Measurements from ENCODE around the gene CORO2B.

CORO2B gene

GRCh38 chr15:68620721-68621527 lies 42.1 kb downstream of the CORO2B start:
- DNase-seq (ENCODE audit: low spot score) = no peak
- in situ Hi-C loops (cut with MboI; ENCODE audit: low sequenced_read_pairs, unreplicated experiment) = no loop called here
- TF ChIP-seq CTCF (IDR thresholded peaks at IDR 0.05; ENCODE audit: borderline replicate concordance, control extremely low read depth, extremely low read depth, insufficient read depth, missing control alignments) = no peak

- no peak for TF ChIP-seq CTCF (IDR thresholded peaks at IDR 0.05; ENCODE audit: borderline replicate concordance, control extremely low read depth, extremely low read depth, insufficient read depth, missing control alignments)
- no peak for DNase-seq (ENCODE audit: low spot score)
- in situ Hi-C loops (cut with MboI; ENCODE audit: low sequenced_read_pairs, unreplicated experiment) = no loop called here
These were observed 42.7 kb downstream of the CORO2B start for GRCh38 chr15:68621535-68621934.

- DNase-seq (ENCODE audit: low spot score) = no peak
- no peak for TF ChIP-seq CTCF (IDR thresholded peaks at IDR 0.05; ENCODE audit: borderline replicate concordance, control extremely low read depth, extremely low read depth, insufficient read depth, missing control alignments)
- in situ Hi-C loops (cut with MboI; ENCODE audit: low sequenced_read_pairs, unreplicated experiment) = no loop called here
These were observed 44.6 kb downstream of the CORO2B start for GRCh38 chr15:68623301-68623892.

- no peak for TF ChIP-seq CTCF (IDR thresholded peaks at IDR 0.05; ENCODE audit: borderline replicate concordance, control extremely low read depth, extremely low read depth, insufficient read depth, missing control alignments)
- no peak for DNase-seq (ENCODE audit: low spot score)
- in situ Hi-C loops (cut with MboI; ENCODE audit: low sequenced_read_pairs, unreplicated experiment) = no loop called here
These were observed 47.1 kb downstream of the CORO2B start for GRCh38 chr15:68625853-68626252.

GRCh38 chr15:68626283-68626682 lies 47.5 kb downstream of the CORO2B start:
- DNase-seq (ENCODE audit: low spot score) = no peak
- in situ Hi-C loops (cut with MboI; ENCODE audit: low sequenced_read_pairs, unreplicated experiment) = no loop called here

GRCh38 chr15:68626739-68627138 lies 47.9 kb downstream of the CORO2B start:
- in situ Hi-C loops (cut with MboI; ENCODE audit: low sequenced_read_pairs, unreplicated experiment) = no loop called here
- DNase-seq (ENCODE audit: low spot score) = no peak
- TF ChIP-seq CTCF (IDR thresholded peaks at IDR 0.05; ENCODE audit: borderline replicate concordance, control extremely low read depth, extremely low read depth, insufficient read depth, missing control alignments) = no peak

More at GRCh38 chr15:68626283-68626682, 47.5 kb downstream of the CORO2B start:
- TF ChIP-seq CTCF (IDR thresholded peaks at IDR 0.05; ENCODE audit: borderline replicate concordance, control extremely low read depth, extremely low read depth, insufficient read depth, missing control alignments) = no peak
